NB4 (cell line): ENCODE measurements around the gene ZNHIT3.
"Not testable (repeated sequence)": the region's sequence is repeated elsewhere in the genome, so short reads cannot be mapped to it uniquely, and the experiment has no call there.

ENCODE experiments used
- DNase-seq: peaks from one replicate; pipeline ENCODE4 v3.0.0; 2010; ENCODE audit warnings: low read depth
- H3K4me3 ChIP-seq: one replicate; pipeline ENCODE4 v1.5.1; 2011; ENCODE audit warnings: mild to moderate bottlenecking, low read depth, low read length, moderate library complexity
- CTCF ChIP-seq: IDR thresholded peaks from one replicate; pipeline ENCODE4 v1.5.1; 2012; ENCODE audit warnings: low read depth, low read length
- MAX ChIP-seq: IDR thresholded peaks from 2 replicates; pipeline ENCODE4 v1.6.1; 2011; ENCODE audit warnings: low read depth, low read length
- MYC ChIP-seq: IDR thresholded peaks from 2 replicates; pipeline ENCODE4 v1.6.1; 2011; ENCODE audit warnings: low read depth, low read length
- POLR2A ChIP-seq: IDR thresholded peaks from 2 replicates; pipeline ENCODE4 v1.6.1; 2011; ENCODE audit warnings: mild to moderate bottlenecking; ENCODE audit not compliant: insufficient read length; ENCODE audit errors: extremely low read depth

ZNHIT3 gene

GRCh38 chr17:36469733-36470132 lies 16.7 kb upstream of the ZNHIT3 start:
- no peak for TF ChIP-seq MYC
- no peak for DNase-seq
- no peak overlapping the region for H3K4me3 ChIP-seq

- no peak for TF ChIP-seq CTCF
- TF ChIP-seq POLR2A = no peak
- TF ChIP-seq MAX = no peak
- TF ChIP-seq MYC = no peak
- no peak for DNase-seq
- H3K4me3 ChIP-seq = no peak overlapping the region
Measured at GRCh38 chr17:36470499-36470898, 16.0 kb upstream of the ZNHIT3 start.

- no peak overlapping the region for H3K4me3 ChIP-seq
- DNase-seq = no peak
- no peak for TF ChIP-seq MYC
- no peak for TF ChIP-seq MAX
- no peak for TF ChIP-seq POLR2A
- TF ChIP-seq CTCF = no peak
Measured at GRCh38 chr17:36474571-36474970, 11.9 kb upstream of the ZNHIT3 start.

- H3K4me3 ChIP-seq = no peak overlapping the region
- no peak for TF ChIP-seq MYC
- TF ChIP-seq CTCF = no peak
- TF ChIP-seq MAX = no peak
- TF ChIP-seq POLR2A = no peak
- DNase-seq = no peak
Measured at GRCh38 chr17:36475346-36475970, 11.0 kb upstream of the ZNHIT3 start.

GRCh38 chr17:36481829-36482228 lies 4.7 kb upstream of the ZNHIT3 start:
- H3K4me3 ChIP-seq = no peak overlapping the region
- TF ChIP-seq POLR2A = no peak
- TF ChIP-seq MYC = no peak
- DNase-seq = no peak

GRCh38 chr17:36482611-36483504 lies 3.6 kb upstream of the ZNHIT3 start:
- no peak for TF ChIP-seq POLR2A
- peak; percentile 73 for TF ChIP-seq CTCF
- peak; percentile 88 for TF ChIP-seq MAX
- TF ChIP-seq MYC = no peak; the same call in 1 of the 2 replicates

GRCh38 chr17:36484021-36484420 lies 2.5 kb upstream of the ZNHIT3 start:
- not testable (repeated sequence) for DNase-seq, H3K4me3 ChIP-seq

More at GRCh38 chr17:36482611-36483504, 3.6 kb upstream of the ZNHIT3 start:
- no peak overlapping the region for H3K4me3 ChIP-seq
- peak; percentile 84 for DNase-seq
